HG02840 (cell line): ENCODE results near the gene COL5A1.
"Not testable (repeated sequence)": the region's sequence is repeated elsewhere in the genome, so short reads cannot be mapped to it uniquely, and the experiment has no call there.

ENCODE experiments used
- ATAC-seq: cut with Tn5 transposase; IDR thresholded peaks from one replicate; pipeline ENCODE4 v1.9.1; 2021; ENCODE audit warnings: mild to moderate bottlenecking, moderate library complexity, moderate number of reproducible peaks; ENCODE audit not compliant: unreplicated experiment, low FRiP score

Gene COL5A1

DNA sequence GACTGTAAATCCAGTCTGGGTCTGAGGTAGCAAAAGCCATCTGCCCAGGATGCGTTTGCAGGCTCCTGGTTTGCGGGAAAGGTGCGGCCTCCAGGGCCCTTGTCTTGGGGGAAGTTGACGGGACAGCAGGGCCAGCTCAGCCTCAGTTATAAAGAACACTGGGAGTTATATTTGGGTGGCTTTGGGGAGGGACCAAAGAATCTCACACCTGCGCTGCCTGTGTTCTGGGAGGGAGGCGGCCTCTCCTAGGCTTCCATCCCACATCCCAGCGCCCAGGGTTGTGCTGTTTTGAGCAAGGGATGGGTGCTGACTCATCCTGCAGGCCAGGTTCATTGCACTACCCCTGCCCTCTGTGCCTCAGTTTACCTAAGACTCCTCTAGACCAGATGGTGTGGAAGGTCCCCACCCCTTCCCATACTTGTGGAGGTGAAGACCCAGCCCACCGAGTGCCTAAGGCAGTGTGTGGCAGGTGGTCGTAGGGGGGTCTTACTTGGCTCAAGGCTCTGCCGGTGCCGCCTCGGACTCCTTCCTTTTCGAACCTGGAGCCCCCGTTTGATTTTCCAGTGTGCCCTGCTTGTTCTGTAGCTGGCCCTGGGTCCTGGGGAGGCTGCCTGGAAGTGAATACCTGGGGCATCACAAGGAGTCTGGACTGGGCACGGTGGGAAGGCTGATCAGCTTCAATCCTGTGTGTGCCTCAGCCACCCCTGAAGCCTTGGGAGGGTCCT, 199.7 kb downstream of the COL5A1 start:
- ATAC-seq: no peak

DNA sequence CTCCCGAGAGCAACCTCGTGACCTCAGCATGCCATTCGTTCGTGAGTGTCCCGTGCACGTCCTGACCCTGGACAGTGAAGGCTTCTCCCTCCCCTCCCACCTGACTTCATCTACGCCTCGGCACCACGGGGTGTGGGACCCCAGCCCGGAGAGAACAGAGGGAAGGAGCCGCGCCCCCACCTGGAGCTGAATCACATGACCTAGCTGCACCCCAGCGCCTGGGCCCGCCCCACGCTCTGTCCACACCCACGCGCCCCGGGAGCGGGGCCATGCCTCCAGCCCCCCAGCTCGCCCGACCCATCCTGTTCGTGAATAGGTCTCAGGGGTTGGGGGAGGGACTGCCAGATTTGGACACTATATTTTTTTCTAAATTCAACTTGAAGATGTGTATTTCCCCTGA, 200.7 kb downstream of the COL5A1 start:
- no peak for ATAC-seq

- no peak for ATAC-seq
Measured at GRCh38 chr9:134843740-134844139, 202.1 kb downstream of the COL5A1 start.

DNA sequence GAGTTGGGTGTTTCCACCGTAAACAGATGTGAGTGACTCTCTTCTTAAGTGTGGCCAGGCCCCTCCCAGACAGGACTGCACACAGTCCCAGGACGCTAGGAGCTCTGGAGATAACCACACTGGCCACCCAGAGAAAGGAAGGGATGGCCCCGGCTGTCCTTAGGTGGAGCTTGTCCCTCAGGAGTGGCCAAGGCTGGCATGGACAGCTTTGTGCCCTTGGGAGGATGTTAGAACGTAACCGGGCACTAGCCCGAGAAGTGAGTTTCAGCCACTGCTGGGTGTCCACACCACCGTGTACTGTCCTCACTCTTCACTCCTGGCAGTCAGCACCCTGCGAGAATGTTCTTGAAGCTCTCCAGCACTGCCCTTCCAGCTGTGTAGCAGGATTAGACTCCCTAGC, 203.2 kb downstream of the COL5A1 start:
- ATAC-seq: no peak

GRCh38 chr9:134846187-134846586, 204.6 kb downstream of the COL5A1 start:
- ATAC-seq: no peak

- ATAC-seq: no peak
Measured at GRCh38 chr9:134846699-134847098, 205.1 kb downstream of the COL5A1 start.

DNA sequence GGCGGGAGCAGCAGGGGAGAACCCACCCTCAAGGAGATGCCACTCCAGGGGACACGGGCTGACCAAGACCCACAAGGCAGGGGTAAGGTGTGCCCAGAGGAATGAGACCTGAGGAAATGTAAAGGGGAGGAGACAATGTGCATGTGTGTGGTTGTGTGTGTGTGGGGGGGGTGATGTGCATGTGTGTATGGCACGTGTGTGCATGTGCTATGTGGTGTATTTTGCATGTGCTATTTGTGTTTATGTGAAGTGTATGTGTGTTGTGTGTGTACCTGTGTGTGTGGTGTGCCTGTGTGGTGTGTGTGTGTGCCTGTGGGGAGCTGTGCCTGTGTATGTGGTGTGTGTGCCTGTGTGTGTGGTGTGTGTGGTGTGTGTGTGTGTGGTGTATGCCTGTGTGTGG, 205.5 kb downstream of the COL5A1 start:
- no peak for ATAC-seq

- no peak for ATAC-seq
Measured at GRCh38 chr9:134847752-134848432, 206.3 kb downstream of the COL5A1 start.

DNA sequence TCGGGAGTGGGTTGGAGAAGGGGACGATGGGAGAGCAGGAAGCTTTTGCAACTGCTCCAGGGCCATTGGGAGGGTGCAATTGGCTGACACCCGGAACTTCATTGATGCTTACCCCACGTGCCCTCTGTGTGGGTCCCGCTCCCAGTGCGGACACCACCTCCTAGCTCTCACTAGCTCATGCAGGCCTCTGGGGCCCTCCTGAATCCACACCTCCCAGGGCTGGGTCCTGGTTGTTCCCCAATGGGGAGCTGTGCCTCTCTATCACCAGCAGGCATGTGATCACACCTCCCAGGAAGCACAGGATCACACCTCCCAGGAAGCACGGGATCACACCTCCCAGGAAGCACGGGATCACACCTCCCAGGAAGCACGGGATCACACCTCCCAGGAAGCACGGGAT, 206.9 kb downstream of the COL5A1 start:
- ATAC-seq: no peak

DNA sequence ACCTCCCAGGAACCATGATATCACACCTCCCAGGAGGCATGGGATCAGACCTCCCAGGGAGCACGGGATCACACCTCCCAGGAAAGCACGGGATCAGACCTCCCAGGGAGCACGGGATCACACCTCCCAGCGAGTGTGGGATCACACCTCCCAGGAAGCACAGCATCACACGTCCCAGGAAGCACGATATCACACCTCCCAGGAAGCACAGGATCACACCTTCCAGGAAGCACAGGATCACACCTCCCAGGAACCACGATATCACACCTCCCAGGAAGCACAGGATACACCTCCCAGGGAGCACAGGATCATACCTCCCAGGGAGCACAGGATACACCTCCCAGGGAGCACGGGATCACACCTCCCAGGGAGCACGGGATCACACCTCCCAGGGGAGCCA, 209.0 kb downstream of the COL5A1 start:
- ATAC-seq: no peak

- no peak for ATAC-seq
Measured at GRCh38 chr9:134851020-134851419, 209.4 kb downstream of the COL5A1 start.

DNA sequence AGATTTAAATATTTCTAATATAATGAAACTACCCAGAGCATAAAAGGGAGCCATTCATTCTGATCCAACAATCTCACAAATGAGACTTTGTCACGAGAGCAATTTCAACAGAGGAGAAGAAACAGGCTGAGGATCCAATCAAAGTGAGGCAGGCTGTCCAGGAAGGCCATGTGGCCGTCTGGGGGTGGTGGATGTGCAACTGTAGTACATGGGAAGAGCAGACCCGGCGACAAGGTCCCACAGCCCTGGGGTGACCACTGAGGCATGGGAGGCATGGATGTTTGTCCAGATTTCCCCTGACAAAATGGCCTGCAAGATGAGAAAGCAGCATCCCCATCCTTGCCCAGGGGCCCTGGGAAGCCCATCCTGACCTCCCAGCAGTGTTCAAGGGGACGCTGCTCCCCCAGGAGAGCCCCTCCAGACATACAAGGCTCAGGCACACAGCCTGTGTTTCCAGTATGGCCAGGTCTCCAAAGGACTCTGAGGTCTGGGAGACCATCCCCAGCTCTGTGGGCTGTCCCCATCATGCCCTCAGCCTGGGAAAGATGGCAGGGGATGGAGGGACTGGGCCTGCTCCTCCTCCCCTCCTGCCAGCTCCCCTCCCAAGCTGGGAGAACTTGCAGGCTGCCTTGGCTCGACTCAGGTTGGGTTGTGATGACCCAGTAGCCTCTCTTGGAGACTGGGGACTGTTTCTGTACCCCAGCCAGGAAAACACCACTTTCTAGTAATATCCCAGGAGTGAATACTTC, 211.5 kb downstream of the COL5A1 start:
- no peak for ATAC-seq

- ATAC-seq: no peak
Measured at GRCh38 chr9:134853893-134854292, 212.3 kb downstream of the COL5A1 start.

- no peak for ATAC-seq
Measured at GRCh38 chr9:134854541-134854981, 213.0 kb downstream of the COL5A1 start.

- ATAC-seq: no peak
Measured at GRCh38 chr9:134855231-134855899, 213.8 kb downstream of the COL5A1 start.

DNA sequence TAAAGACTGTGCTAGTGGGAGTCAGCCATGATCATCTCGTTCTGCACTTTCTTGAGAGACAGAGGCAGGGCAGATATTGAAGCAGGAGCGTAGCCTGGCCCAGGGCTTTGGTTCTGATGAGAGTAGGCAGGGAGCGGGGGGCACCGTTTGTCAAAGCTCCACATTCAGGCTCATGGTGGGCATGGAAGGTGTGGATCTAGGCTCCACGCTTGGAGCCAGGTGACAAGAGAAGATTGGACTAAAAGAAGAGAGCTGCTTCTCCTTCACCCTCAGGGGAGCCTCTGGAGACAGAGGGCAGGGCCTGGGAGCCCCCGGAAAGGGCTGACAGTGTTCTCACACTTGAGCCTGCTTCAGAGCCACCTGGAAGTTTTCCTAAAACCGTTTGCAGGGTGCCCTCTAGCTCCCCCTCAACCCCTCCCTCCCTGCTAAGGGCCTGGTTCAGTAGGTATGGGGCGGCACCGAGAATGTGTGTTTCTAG, 214.3 kb downstream of the COL5A1 start:
- no peak for ATAC-seq

DNA sequence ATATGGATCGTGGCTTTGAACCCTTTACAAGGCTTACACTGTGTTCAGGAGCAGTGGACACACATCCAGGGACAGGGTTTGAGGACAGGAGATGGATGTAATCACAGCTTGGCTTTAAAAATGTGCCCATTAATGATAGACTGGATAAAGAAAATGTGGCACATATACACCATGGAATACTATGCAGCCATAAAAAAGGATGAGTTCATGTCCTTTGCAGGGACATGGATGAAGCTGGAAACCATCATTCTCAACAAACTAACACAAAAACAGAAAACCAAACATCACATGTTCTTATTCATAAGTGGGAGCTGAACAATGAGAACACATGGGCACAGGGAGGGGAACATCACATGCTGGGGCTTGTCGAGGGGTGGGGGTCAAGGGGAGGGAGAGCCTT, 215.8 kb downstream of the COL5A1 start:
- not testable (repeated sequence) for ATAC-seq

DNA sequence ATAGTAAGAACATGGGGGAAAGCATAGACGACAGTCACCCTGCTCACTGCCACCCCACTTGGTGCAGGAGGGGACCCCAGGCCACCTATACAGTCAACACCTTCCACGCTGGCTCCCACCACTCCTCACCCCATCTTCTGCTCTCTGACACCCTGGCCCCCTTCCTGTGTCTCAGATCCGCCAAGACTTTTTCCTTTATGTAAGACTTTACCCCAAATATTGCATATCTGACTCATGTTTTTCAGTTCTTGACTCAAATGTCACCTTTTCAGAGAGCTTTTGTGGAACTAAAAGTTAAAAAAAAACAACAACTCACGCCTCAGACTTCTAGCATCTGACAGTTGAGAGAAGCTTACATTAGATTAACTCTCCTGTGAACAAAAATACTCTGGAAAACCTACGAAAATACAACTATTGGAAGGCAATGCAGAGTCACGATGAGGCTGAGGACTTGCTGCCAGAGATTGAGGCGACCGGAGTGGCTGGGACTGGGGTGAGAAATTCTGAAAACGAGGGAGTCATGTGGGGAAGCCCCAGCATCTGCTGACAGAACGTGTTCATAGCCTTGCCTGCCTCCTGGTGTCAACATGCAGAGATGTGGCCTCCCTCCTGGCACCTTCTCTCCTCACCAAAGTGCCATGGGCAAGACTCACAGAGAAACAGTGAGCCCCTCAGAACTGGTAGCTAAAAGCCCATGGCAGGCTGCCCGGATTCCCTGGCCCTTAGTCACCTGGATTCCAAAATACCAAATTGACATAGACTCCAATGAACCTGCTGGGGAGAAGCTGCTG, 216.6 kb downstream of the COL5A1 start:
- peak; percentile 64 for ATAC-seq

DNA sequence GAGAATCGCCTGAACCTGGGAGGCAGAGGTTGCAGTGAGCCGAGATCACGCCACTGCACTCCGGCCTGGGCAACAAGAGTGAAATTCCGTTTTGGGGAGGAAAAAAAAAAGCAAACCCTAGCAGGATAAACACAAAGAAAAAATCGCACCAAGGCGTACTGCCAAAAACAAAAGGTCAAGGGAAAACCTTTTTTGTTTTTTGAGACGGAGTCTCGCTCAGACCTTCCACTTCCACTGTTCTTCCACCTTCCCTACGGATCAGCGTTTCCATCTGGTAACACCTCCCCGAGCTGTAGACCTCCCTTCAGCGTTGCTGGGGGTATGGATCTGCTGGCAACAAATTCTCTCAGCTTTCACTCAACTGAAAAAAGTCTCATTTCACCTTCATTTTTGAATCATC, 218.9 kb downstream of the COL5A1 start:
- no peak for ATAC-seq
